Effector memory CD4-positive, alpha-beta T cell (primary cell): Measurements from ENCODE around the gene PAPOLA.

Experiments used
- DNase-seq, 3 donors: peaks; one replicate each; pipeline ENCODE4 v3.0.0-alpha.2; 2020
- H3K27ac ChIP-seq: 2 replicates; pipeline ENCODE4 v1.7.0; 2013; ENCODE audit warnings: mild to moderate bottlenecking, low read length, moderate library complexity; ENCODE audit not compliant: insufficient read depth, poor library complexity, severe bottlenecking
- H3K27me3 ChIP-seq: replicated peaks from 2 replicates; pipeline ENCODE4 v1.7.0; 2013; ENCODE audit warnings: mild to moderate bottlenecking, low read length; ENCODE audit not compliant: insufficient read depth, control insufficient read depth, poor library complexity, severe bottlenecking
- H3K36me3 ChIP-seq: 2 replicates; pipeline ENCODE4 v1.7.0; 2013; ENCODE audit warnings: mild to moderate bottlenecking, low read length, moderate library complexity; ENCODE audit not compliant: control insufficient read depth, insufficient read depth
- H3K4me1 ChIP-seq: 2 replicates; pipeline ENCODE4 v1.7.0; 2013; ENCODE audit warnings: low read length, mild to moderate bottlenecking; ENCODE audit not compliant: control insufficient read depth, insufficient read depth, poor library complexity, severe bottlenecking
- H3K4me3 ChIP-seq: 2 replicates; pipeline ENCODE4 v1.7.0; 2013; ENCODE audit warnings: low read length, low read depth, mild to moderate bottlenecking; ENCODE audit not compliant: insufficient read depth, poor library complexity, severe bottlenecking
- H3K9me3 ChIP-seq: 2 replicates; pipeline ENCODE4 v1.7.0; 2013; ENCODE audit warnings: mild to moderate bottlenecking, low read length, moderate library complexity; ENCODE audit not compliant: control insufficient read depth

Gene PAPOLA

GRCh38 chr14:96554315-96554910 is 52.2 kb downstream of the PAPOLA start:
- H3K36me3 ChIP-seq: peaks cover 43% of the 10 kb centered on the region
- no peaks in the 10 kb centered on the region for H3K27me3 ChIP-seq
- H3K9me3 ChIP-seq: no peaks in the 10 kb centered on the region
- H3K27ac ChIP-seq: no peak overlapping the region
- no peak for DNase-seq
- no peaks in the 10 kb centered on the region for H3K4me1 ChIP-seq
- H3K4me3 ChIP-seq: no peak overlapping the region

GRCh38 chr14:96559571-96559970 is 57.4 kb downstream of the PAPOLA start:
- peaks cover 37% of the 10 kb centered on the region for H3K36me3 ChIP-seq
- H3K4me1 ChIP-seq: no peaks in the 10 kb centered on the region
- no peaks in the 10 kb centered on the region for H3K9me3 ChIP-seq
- no peak for DNase-seq
- H3K27ac ChIP-seq: no peak overlapping the region
- no peaks in the 10 kb centered on the region for H3K27me3 ChIP-seq
- H3K4me3 ChIP-seq: no peak overlapping the region

GRCh38 chr14:96564389-96564788 is 62.2 kb downstream of the PAPOLA start:
- no peak overlapping the region for H3K27ac ChIP-seq
- no peaks in the 10 kb centered on the region for H3K9me3 ChIP-seq
- DNase-seq: no peak
- H3K4me1 ChIP-seq: no peaks in the 10 kb centered on the region
- H3K27me3 ChIP-seq: no peaks in the 10 kb centered on the region
- H3K4me3 ChIP-seq: no peak overlapping the region
- H3K36me3 ChIP-seq: peaks cover 30% of the 10 kb centered on the region

GRCh38 chr14:96565811-96566210 is 63.6 kb downstream of the PAPOLA start:
- Histone ChIP-seq H3K27ac (no peak overlapping the region), H3K27me3 (no peaks in the 10 kb centered on the region), H3K4me1 (no peaks in the 10 kb centered on the region), H3K36me3 (peaks cover 24% of the 10 kb centered on the region), H3K4me3 (no peak overlapping the region), H3K9me3 (no peaks in the 10 kb centered on the region)
- DNase-seq: no peak

DNA sequence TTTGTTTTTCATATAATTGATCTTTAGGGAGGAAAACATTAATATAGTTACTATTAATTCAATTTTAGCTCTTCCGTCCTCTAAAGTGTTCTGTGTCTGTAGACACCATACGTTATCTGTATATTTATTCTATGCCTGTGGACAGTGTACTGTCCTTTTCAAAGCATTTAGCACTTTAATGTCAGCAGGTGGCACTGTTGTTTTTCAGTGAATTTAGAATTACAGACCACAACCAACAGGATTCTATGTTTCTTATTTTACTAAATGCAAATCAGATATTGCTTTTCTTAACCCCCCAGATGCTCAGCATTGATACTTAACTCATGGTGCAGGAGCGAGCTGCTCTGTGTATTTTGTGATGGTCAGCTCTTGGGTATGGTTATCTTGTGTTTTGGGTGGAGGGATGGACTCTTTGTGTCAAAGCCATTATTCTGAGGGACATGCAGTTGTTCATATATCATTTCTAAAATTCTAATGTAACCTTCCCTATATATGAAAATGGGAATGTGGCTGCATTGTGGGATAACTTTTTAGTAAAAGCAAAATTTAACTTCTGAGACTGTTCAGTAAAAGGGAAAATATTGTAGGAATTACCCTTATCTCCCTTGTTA is 65.2 kb downstream of the PAPOLA start:
- no peak for DNase-seq
- no peak overlapping the region for H3K27ac ChIP-seq
- no peak overlapping the region for H3K4me3 ChIP-seq
- H3K9me3 ChIP-seq: no peaks in the 10 kb centered on the region
- peaks cover 27% of the 10 kb centered on the region for H3K36me3 ChIP-seq
- H3K27me3 ChIP-seq: no peaks in the 10 kb centered on the region
- no peaks in the 10 kb centered on the region for H3K4me1 ChIP-seq

GRCh38 chr14:96568621-96569020 is 66.4 kb downstream of the PAPOLA start:
- DNase-seq: no peak
- Histone ChIP-seq H3K27me3 (no peaks in the 10 kb centered on the region), H3K36me3 (peaks cover 21% of the 10 kb centered on the region)

DNA sequence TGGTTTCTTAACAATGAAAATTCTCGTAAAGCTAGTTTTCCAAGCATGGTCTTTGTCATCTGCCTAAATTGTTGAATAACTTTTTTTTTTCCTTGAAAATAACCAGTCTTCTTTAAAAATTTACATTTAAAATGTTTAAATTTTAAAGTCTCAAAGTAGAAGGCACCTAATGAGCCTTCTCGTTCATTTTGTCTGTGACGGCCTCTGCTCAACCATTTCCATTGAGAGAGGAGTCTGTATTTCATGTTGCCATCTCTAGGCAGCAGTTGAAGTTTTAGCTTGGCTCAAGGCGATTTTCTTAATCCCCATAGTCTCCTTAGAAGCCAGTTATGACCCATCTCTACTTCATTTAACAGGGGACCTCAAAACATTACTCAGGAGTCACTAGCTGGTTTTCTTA is 69.1 kb downstream of the PAPOLA start:
- H3K9me3 ChIP-seq: no peaks in the 10 kb centered on the region
- peaks cover 4% of the 10 kb centered on the region for H3K36me3 ChIP-seq
- no peaks in the 10 kb centered on the region for H3K27me3 ChIP-seq
- H3K4me3 ChIP-seq: no peak overlapping the region
- no peak overlapping the region for H3K27ac ChIP-seq
- no peaks in the 10 kb centered on the region for H3K4me1 ChIP-seq
- DNase-seq: no peak

More at GRCh38 chr14:96568621-96569020, 66.4 kb downstream of the PAPOLA start:
- Histone ChIP-seq H3K4me1 (no peaks in the 10 kb centered on the region), H3K9me3 (no peaks in the 10 kb centered on the region), H3K27ac (no peak overlapping the region), H3K4me3 (no peak overlapping the region)

GRCh38 chr14:96573473-96574100 is 71.4 kb downstream of the PAPOLA start:
- H3K27ac ChIP-seq: no peak overlapping the region
- H3K4me1 ChIP-seq: no peaks in the 10 kb centered on the region
- no peak overlapping the region for H3K4me3 ChIP-seq
- H3K27me3 ChIP-seq: no peaks in the 10 kb centered on the region
- H3K36me3 ChIP-seq: peaks cover 4% of the 10 kb centered on the region
- no peaks in the 10 kb centered on the region for H3K9me3 ChIP-seq
- no peak for DNase-seq

- Histone ChIP-seq H3K36me3 (peaks cover 4% of the 10 kb centered on the region), H3K4me1 (no peaks in the 10 kb centered on the region), H3K4me3 (no peak overlapping the region), H3K9me3 (no peaks in the 10 kb centered on the region), H3K27me3 (no peaks in the 10 kb centered on the region), H3K27ac (no peak overlapping the region)
- DNase-seq: no peak
These were observed 72.0 kb downstream of the PAPOLA start for GRCh38 chr14:96574171-96574632.
